ENCODE results near the gene C6orf89. TPM values are rescaled to one million over a fixed set of nuclear protein-coding genes. Genes with fewer than 3 reads are reported as not detected.

C6orf89 gene
- total RNA-seq, 2 donors from 2014 or later, result 13.9 to 16.8 TPM

DNA sequence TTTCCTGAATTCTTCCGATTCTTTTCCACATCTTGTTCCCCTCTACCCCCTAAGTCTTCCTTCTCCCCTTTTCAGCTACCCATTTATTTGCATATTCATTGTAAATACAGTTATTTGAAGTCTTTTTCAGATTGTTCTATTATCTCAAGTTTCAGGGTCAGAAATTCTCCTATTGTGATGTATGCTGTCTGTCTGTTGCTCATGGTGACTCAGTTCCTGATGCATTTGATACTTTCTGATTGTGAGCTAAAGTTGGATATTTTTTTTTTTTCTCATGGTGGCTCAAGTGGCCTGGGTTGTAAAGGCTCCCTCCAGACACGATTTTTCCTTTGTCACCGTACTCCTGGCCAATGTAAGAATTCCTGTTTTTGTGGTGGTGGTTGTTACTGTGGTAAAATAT, 63.9 kb downstream of the C6orf89 start:
- Mint-ChIP-seq H3K4me3 (no peak overlapping the region), H3K27me3 (ENCODE audit: insufficient read depth) (no peaks in the 10 kb centered on the region), H3K27ac (no peak overlapping the region), H3K36me3 (ENCODE audit: low read depth) (no peaks in the 10 kb centered on the region), H3K4me1 (peaks cover 2% of the 10 kb centered on the region), H3K9me3 (no peaks in the 10 kb centered on the region)
- 80 to 86% methylated on average over 1 to 3 of the region's 3 CpGs for WGBS, 2 experiments (ENCODE audit: insufficient coverage in 1 of 2, insufficient read length in 1 of 2)
- no peak for TF ChIP-seq CTCF (conservative IDR thresholded peaks at IDR 0.05)
- H3K27ac ChIP-seq (ENCODE audit: low read depth, low read length), result no peak overlapping the region
- no peak for DNase-seq
- no peaks in the 10 kb centered on the region for H3K27me3 ChIP-seq (ENCODE audit: control insufficient read depth, insufficient read depth, low read length, poor library complexity, severe bottlenecking)
- H3K4me1 ChIP-seq (ENCODE audit: control insufficient read depth, insufficient read depth, low read length), result no peaks in the 10 kb centered on the region
- no peaks in the 10 kb centered on the region for H3K36me3 ChIP-seq (ENCODE audit: control insufficient read depth, insufficient read depth, low read length)
- no peaks in the 10 kb centered on the region for H3K9me3 ChIP-seq (ENCODE audit: control insufficient read depth, low read length)
- no peak overlapping the region for H3K4me3 ChIP-seq (ENCODE audit: low read length)
- no peak overlapping the region for H3K9ac ChIP-seq (ENCODE audit: extremely low read depth, low read length, poor library complexity, severe bottlenecking)

DNA sequence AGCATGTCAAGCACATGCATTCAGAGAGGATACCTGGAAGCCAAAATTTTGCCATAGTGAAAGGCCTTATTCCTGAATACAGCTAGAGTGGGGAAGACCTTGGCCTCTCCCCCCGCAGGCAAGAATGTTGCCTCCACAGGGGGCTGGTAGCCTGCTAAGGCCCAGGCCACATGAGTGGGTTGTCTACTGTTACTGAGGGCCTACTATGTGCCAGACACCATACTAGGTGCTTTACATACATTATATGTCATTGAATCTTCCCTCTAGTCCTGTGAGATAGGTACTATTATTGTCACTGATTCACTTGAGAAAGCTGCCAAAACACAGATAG, 68.1 kb downstream of the C6orf89 start:
- H3K27me3 Mint-ChIP-seq (ENCODE audit: insufficient read depth), result no peaks in the 10 kb centered on the region
- H3K36me3 Mint-ChIP-seq (ENCODE audit: low read depth), result no peaks in the 10 kb centered on the region
- Histone ChIP-seq H3K4me3 (ENCODE audit: low read length) (no peak overlapping the region), H3K27ac (ENCODE audit: low read depth, low read length) (no peak overlapping the region), H3K9ac (ENCODE audit: extremely low read depth, low read length, poor library complexity, severe bottlenecking) (no peak overlapping the region), H3K36me3 (ENCODE audit: control insufficient read depth, insufficient read depth, low read length) (no peaks in the 10 kb centered on the region), H3K27me3 (ENCODE audit: control insufficient read depth, insufficient read depth, low read length, poor library complexity, severe bottlenecking) (no peaks in the 10 kb centered on the region), H3K4me1 (ENCODE audit: control insufficient read depth, insufficient read depth, low read length) (no peaks in the 10 kb centered on the region), H3K9me3 (ENCODE audit: control insufficient read depth, low read length) (no peaks in the 10 kb centered on the region)
- peaks cover 2% of the 10 kb centered on the region for H3K4me1 Mint-ChIP-seq
- WGBS, 2 experiments (ENCODE audit: insufficient coverage in 1 of 2, insufficient read length in 1 of 2), result 88 to 91% methylated on average over 1 of the region's 1 CpG
- no peaks in the 10 kb centered on the region for H3K9me3 Mint-ChIP-seq
- no peak for TF ChIP-seq CTCF (conservative IDR thresholded peaks at IDR 0.05)
- no peak overlapping the region for H3K4me3 Mint-ChIP-seq
- DNase-seq, result peak; percentile 35
- no peak overlapping the region for H3K27ac Mint-ChIP-seq

- Histone ChIP-seq H3K4me3 (ENCODE audit: low read length) (no peak within 1 kb of the TSS), H3K27ac (ENCODE audit: low read depth, low read length) (no peak within 1 kb of the TSS), H3K9ac (ENCODE audit: extremely low read depth, low read length, poor library complexity, severe bottlenecking) (no peak within 1 kb of the TSS), H3K36me3 (ENCODE audit: control insufficient read depth, insufficient read depth, low read length) (no peaks in the 10 kb centered on the region), H3K27me3 (ENCODE audit: control insufficient read depth, insufficient read depth, low read length, poor library complexity, severe bottlenecking) (no peaks in the 10 kb centered on the region), H3K4me1 (ENCODE audit: control insufficient read depth, insufficient read depth, low read length) (no peaks in the 10 kb centered on the region), H3K9me3 (ENCODE audit: control insufficient read depth, low read length) (no peaks in the 10 kb centered on the region)
- H3K9me3 Mint-ChIP-seq, result no peaks in the 10 kb centered on the region
- H3K27ac Mint-ChIP-seq, result no peak within 1 kb of the TSS
- no peaks in the 10 kb centered on the region for H3K36me3 Mint-ChIP-seq (ENCODE audit: low read depth)
- DNase-seq, result peak; percentile 41
- H3K27me3 Mint-ChIP-seq (ENCODE audit: insufficient read depth), result no peaks in the 10 kb centered on the region
- H3K4me3 Mint-ChIP-seq, result no peak within 1 kb of the TSS
- no peak for TF ChIP-seq CTCF (conservative IDR thresholded peaks at IDR 0.05)
- H3K4me1 Mint-ChIP-seq, result peaks cover 2% of the 10 kb centered on the region
- 85 to 92% methylated on average over 9 to 14 of the region's 14 CpGs for WGBS, 2 experiments (ENCODE audit: insufficient coverage in 1 of 2, insufficient read length in 1 of 2)
Observed at GRCh38 chr6:36954262-36954931, 68.6 kb downstream of the C6orf89 start, which contains the start of gene PI16. Gene PI16, plus strand, starts transcription at chr6:36954738. Its CDS starts 23 bp downstream, at chr6:36954761.

All from endodermal cell (in vitro differentiated cells).